ENCODE results near the gene E4F1. TPM values are rescaled to one million over a fixed set of nuclear protein-coding genes. Genes with fewer than 3 reads are reported as not detected.

Gene E4F1
- total RNA-seq, 1 donor: 31.5 TPM

- no peaks in the 10 kb centered on the region for H3K79me2 ChIP-seq (ENCODE audit: insufficient read depth, low read length)
- no peak for TF ChIP-seq CTCF (IDR thresholded peaks at IDR 0.05; ENCODE audit: extremely low read depth, low read depth, low read length)
These were observed 57.7 kb downstream of the E4F1 start for GRCh38 chr16:2280981-2281542.

GRCh38 chr16:2282262-2282661 lies 58.9 kb downstream of the E4F1 start:
- Histone ChIP-seq H3K27me3 (ENCODE audit: insufficient read depth, low read length) (peaks cover 25% of the 10 kb centered on the region), H3K27ac (ENCODE audit: low read depth, low read length) (no peak overlapping the region), H3K4me3 (ENCODE audit: insufficient read depth, low read length) (no peak overlapping the region), H3K79me2 (ENCODE audit: insufficient read depth, low read length) (no peaks in the 10 kb centered on the region), H3K4me1 (ENCODE audit: insufficient read depth, low read length) (no peaks in the 10 kb centered on the region), H4K20me1 (ENCODE audit: insufficient read depth, low read length) (no peaks in the 10 kb centered on the region), H3K9me3 (ENCODE audit: low read depth, low read length) (no peaks in the 10 kb centered on the region), H3K4me2 (ENCODE audit: insufficient read depth, low read length) (no peak overlapping the region), H3K36me3 (ENCODE audit: insufficient read depth, low read length) (no peaks in the 10 kb centered on the region), H2AFZ (ENCODE audit: low read length) (no peak overlapping the region)
- peak; percentile 77 for DNase-seq (ENCODE audit: insufficient read length, low spot score, missing footprints)
- no peak for TF ChIP-seq CTCF (IDR thresholded peaks at IDR 0.05; ENCODE audit: extremely low read depth, low read depth, low read length)

More at GRCh38 chr16:2280981-2281542, 57.7 kb downstream of the E4F1 start:
- no peak overlapping the region for H3K4me2 ChIP-seq (ENCODE audit: insufficient read depth, low read length)
- H3K9me3 ChIP-seq (ENCODE audit: low read depth, low read length): no peaks in the 10 kb centered on the region
- no peaks in the 10 kb centered on the region for H3K36me3 ChIP-seq (ENCODE audit: insufficient read depth, low read length)
- DNase-seq (ENCODE audit: insufficient read length, low spot score, missing footprints): peak; percentile 76
- H3K4me3 ChIP-seq (ENCODE audit: insufficient read depth, low read length): no peak overlapping the region
- no peak overlapping the region for H2AFZ ChIP-seq (ENCODE audit: low read length)
- H3K27ac ChIP-seq (ENCODE audit: low read depth, low read length): no peak overlapping the region
- no peaks in the 10 kb centered on the region for H4K20me1 ChIP-seq (ENCODE audit: insufficient read depth, low read length)
- peaks cover 36% of the 10 kb centered on the region for H3K27me3 ChIP-seq (ENCODE audit: insufficient read depth, low read length)
- H3K4me1 ChIP-seq (ENCODE audit: insufficient read depth, low read length): no peaks in the 10 kb centered on the region

GRCh38 chr16:2282866-2283555 lies 59.6 kb downstream of the E4F1 start:
- no peaks in the 10 kb centered on the region for H3K4me1 ChIP-seq (ENCODE audit: insufficient read depth, low read length)
- no peak for TF ChIP-seq CTCF (IDR thresholded peaks at IDR 0.05; ENCODE audit: extremely low read depth, low read depth, low read length)
- peak; percentile 62 for DNase-seq (ENCODE audit: insufficient read length, low spot score, missing footprints)
- H3K9me3 ChIP-seq (ENCODE audit: low read depth, low read length): no peaks in the 10 kb centered on the region
- no peak overlapping the region for H2AFZ ChIP-seq (ENCODE audit: low read length)
- no peaks in the 10 kb centered on the region for H3K36me3 ChIP-seq (ENCODE audit: insufficient read depth, low read length)
- H4K20me1 ChIP-seq (ENCODE audit: insufficient read depth, low read length): no peaks in the 10 kb centered on the region
- no peak overlapping the region for H3K4me3 ChIP-seq (ENCODE audit: insufficient read depth, low read length)
- H3K79me2 ChIP-seq (ENCODE audit: insufficient read depth, low read length): no peaks in the 10 kb centered on the region
- H3K4me2 ChIP-seq (ENCODE audit: insufficient read depth, low read length): no peak overlapping the region
- peaks cover 19% of the 10 kb centered on the region for H3K27me3 ChIP-seq (ENCODE audit: insufficient read depth, low read length)
- no peak overlapping the region for H3K27ac ChIP-seq (ENCODE audit: low read depth, low read length)

GRCh38 chr16:2284001-2284770 lies 60.8 kb downstream of the E4F1 start:
- H4K20me1 ChIP-seq (ENCODE audit: insufficient read depth, low read length): no peaks in the 10 kb centered on the region
- no peak overlapping the region for H3K4me2 ChIP-seq (ENCODE audit: insufficient read depth, low read length)
- no peaks in the 10 kb centered on the region for H3K9me3 ChIP-seq (ENCODE audit: low read depth, low read length)
- no peaks in the 10 kb centered on the region for H3K79me2 ChIP-seq (ENCODE audit: insufficient read depth, low read length)
- no peak overlapping the region for H3K4me3 ChIP-seq (ENCODE audit: insufficient read depth, low read length)
- H3K27ac ChIP-seq (ENCODE audit: low read depth, low read length): no peak overlapping the region
- no peak overlapping the region for H2AFZ ChIP-seq (ENCODE audit: low read length)
- no peaks in the 10 kb centered on the region for H3K36me3 ChIP-seq (ENCODE audit: insufficient read depth, low read length)
- DNase-seq (ENCODE audit: insufficient read length, low spot score, missing footprints): peak; percentile 49
- no peak for TF ChIP-seq CTCF (IDR thresholded peaks at IDR 0.05; ENCODE audit: extremely low read depth, low read depth, low read length)
- no peaks in the 10 kb centered on the region for H3K4me1 ChIP-seq (ENCODE audit: insufficient read depth, low read length)
- H3K27me3 ChIP-seq (ENCODE audit: insufficient read depth, low read length): peaks cover 17% of the 10 kb centered on the region

All from osteoblast (primary cell).